LNCAP (cell line): Measurements from ENCODE around the gene IFIT2.

Experiments
- CTCF ChIP-seq: fragments of 450-650 bp; IDR thresholded peaks from 2 replicates; pipeline ENCODE4 v1.5.1; 2017; ENCODE audit warnings: mild to moderate bottlenecking

Gene IFIT2

GRCh38 chr10:89301721-89302445, at the start of gene IFIT2:
IFIT2 (plus strand) TSS chr10:89302046; CDS start chr10:89302124, 78 bp downstream.
- TF ChIP-seq CTCF, result no peak

GRCh38 chr10:89252225-89252585, 49.6 kb upstream of the IFIT2 start:
- no peak for TF ChIP-seq CTCF

GRCh38 chr10:89255793-89256192, 46.1 kb upstream of the IFIT2 start:
- TF ChIP-seq CTCF, result no peak

GRCh38 chr10:89256340-89256739, 45.5 kb upstream of the IFIT2 start:
- TF ChIP-seq CTCF, result no peak

- no peak for TF ChIP-seq CTCF
Measured at GRCh38 chr10:89256962-89257361, 44.9 kb upstream of the IFIT2 start.

GRCh38 chr10:89257581-89257980, 44.3 kb upstream of the IFIT2 start:
- no peak for TF ChIP-seq CTCF

GRCh38 chr10:89258881-89259280, 43.0 kb upstream of the IFIT2 start:
- no peak for TF ChIP-seq CTCF
